ENCODE data around the gene GDF2.

GDF2 gene

DNA sequence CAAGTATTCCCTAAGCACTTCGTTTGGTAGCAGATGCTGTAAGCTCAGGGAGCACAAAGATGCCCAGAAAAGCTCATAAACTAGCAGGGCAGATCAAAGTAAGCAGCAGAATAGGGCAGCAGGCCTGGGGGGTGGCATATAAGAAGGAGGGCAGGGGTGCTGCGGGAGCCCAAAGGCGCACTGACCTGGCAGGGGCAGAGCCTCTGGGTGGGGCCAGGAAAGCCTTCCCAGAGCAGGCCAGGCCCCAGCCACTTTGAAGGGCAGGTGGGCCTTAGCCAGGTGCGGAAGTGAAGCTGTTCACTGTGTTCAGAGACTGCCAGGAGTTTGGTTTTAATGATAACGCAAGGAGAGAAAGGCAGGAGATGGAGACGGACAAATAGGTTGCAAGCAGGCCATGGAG is 18.4 kb upstream of the GDF2 start:
- DNase-seq (ENCODE audit: low read depth): no peak
- TF ChIP-seq, protein P1, sequence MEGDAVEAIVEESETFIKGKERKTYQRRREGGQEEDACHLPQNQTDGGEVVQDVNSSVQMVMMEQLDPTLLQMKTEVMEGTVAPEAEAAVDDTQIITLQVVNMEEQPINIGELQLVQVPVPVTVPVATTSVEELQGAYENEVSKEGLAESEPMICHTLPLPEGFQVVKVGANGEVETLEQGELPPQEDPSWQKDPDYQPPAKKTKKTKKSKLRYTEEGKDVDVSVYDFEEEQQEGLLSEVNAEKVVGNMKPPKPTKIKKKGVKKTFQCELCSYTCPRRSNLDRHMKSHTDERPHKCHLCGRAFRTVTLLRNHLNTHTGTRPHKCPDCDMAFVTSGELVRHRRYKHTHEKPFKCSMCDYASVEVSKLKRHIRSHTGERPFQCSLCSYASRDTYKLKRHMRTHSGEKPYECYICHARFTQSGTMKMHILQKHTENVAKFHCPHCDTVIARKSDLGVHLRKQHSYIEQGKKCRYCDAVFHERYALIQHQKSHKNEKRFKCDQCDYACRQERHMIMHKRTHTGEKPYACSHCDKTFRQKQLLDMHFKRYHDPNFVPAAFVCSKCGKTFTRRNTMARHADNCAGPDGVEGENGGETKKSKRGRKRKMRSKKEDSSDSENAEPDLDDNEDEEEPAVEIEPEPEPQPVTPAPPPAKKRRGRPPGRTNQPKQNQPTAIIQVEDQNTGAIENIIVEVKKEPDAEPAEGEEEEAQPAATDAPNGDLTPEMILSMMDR (IDR thresholded peaks at IDR 0.05; ENCODE audit: insufficient read depth, low read depth, low read length, missing control alignments): no peak
- no peak overlapping the region for H3K4me3 ChIP-seq (ENCODE audit: low read depth, low read length)

DNA sequence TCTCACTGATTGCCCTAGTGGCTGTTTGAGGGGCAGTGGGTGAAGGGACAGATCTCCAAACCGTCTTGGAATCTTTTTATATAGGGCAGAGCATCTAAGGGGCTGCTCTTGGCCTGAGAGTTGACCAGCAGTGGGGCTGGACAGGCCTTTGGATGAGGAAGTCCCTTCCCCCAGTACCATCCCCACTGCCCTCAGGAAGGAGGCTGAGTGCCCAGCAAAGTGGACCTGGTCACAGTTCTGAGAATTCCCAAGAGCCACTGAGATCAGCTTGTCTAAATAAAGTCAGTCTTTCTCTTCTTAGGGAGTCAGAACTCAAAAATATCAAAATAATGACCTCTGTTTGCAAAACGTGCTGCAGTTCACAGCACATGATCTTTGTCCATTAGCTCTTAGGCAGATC is 16.7 kb upstream of the GDF2 start:
- no peak overlapping the region for H3K4me3 ChIP-seq (ENCODE audit: low read depth, low read length)
- no peak for DNase-seq (ENCODE audit: low read depth)
- TF ChIP-seq, protein P1 (IDR thresholded peaks at IDR 0.05; ENCODE audit: insufficient read depth, low read depth, low read length, missing control alignments): no peak

- no peak for DNase-seq (ENCODE audit: low read depth)
- TF ChIP-seq, protein P1 (IDR thresholded peaks at IDR 0.05; ENCODE audit: insufficient read depth, low read depth, low read length, missing control alignments): no peak
- H3K4me3 ChIP-seq (ENCODE audit: low read depth, low read length): no peak overlapping the region
Measured at GRCh38 chr10:47306387-47307210, 15.7 kb upstream of the GDF2 start.

GRCh38 chr10:47307381-47307780 is 14.9 kb upstream of the GDF2 start:
- no peak overlapping the region for H3K4me3 ChIP-seq (ENCODE audit: low read depth, low read length)
- DNase-seq (ENCODE audit: low read depth): no peak
- TF ChIP-seq, protein P1 (IDR thresholded peaks at IDR 0.05; ENCODE audit: insufficient read depth, low read depth, low read length, missing control alignments): no peak

DNA sequence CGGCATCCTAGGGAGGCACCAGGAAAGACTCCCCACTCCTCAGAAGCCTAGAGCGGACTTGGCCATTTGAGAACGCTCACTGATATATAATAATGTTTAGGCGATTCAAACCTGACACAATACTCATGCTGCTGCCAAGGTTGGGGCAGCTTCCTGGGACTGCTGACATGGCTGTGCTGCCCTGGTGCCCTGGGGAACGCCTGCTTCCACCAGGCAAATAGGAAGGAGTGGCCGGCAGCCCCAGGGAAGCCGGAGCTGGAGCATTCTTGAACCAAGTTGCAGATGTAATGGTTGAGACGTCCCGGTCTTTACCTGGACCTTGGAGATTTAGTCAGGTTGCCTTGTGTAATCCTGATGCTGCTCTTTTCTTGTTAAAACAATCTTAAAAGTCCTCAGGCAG is 13.5 kb upstream of the GDF2 start:
- no peak overlapping the region for H3K4me3 ChIP-seq (ENCODE audit: low read depth, low read length)
- no peak for DNase-seq (ENCODE audit: low read depth)
- TF ChIP-seq, protein P1 (IDR thresholded peaks at IDR 0.05; ENCODE audit: insufficient read depth, low read depth, low read length, missing control alignments): no peak

DNA sequence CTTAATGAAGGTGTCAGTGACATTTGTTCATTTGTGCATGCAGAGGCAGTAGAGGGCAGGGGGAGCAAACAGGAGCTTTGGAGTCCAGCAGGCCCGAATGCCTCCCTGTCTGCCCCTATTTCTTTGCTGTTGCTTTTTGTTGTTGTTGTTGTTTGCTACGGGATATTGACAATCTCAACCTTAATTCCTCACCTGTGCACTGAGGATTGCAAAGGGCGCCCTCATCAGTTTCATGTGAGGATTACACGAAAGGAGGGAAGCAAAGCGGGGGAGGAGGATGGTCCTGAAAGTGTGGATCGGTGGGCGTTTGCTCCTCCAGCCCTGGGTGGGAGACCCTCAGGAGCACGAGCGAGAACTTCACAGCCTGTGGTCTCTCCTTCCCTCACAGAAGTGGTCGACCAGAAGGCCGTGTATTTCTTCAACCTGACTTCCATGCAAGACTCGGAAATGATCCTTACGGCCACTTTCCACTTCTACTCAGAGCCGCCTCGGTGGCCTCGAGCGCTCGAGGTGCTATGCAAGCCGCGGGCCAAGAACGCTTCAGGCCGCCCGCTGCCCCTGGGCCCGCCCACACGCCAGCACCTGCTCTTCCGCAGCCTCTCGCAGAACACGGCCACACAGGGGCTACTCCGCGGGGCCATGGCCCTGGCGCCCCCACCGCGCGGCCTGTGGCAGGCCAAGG is 12.7 kb upstream of the GDF2 start:
- DNase-seq (ENCODE audit: low read depth): no peak
- TF ChIP-seq, protein P1 (IDR thresholded peaks at IDR 0.05; ENCODE audit: insufficient read depth, low read depth, low read length, missing control alignments): no peak
- H3K4me3 ChIP-seq (ENCODE audit: low read depth, low read length): no peak overlapping the region

Measured in GM12865 (cell line).